PC-9 (cell line): Measurements from ENCODE around the gene WDR3.

Source experiments
- EZH2 ChIP-seq: fragments of 200-600 bp; sonication (generic); IDR thresholded peaks from 2 replicates; pipeline ENCODE4 v1.8.0; 2017; ENCODE audit warnings: antibody characterized with exemption, low read depth
- TF ChIP-seq, protein P1 (sequence below): fragments of 200-600 bp; sonication (generic); conservative IDR thresholded peaks from 2 replicates; pipeline ENCODE4 v1.6.1; 2017; ENCODE audit warnings: mixed run types, antibody characterized with exemption, mild to moderate bottlenecking, moderate library complexity

- TF ChIP-seq, protein P1, sequence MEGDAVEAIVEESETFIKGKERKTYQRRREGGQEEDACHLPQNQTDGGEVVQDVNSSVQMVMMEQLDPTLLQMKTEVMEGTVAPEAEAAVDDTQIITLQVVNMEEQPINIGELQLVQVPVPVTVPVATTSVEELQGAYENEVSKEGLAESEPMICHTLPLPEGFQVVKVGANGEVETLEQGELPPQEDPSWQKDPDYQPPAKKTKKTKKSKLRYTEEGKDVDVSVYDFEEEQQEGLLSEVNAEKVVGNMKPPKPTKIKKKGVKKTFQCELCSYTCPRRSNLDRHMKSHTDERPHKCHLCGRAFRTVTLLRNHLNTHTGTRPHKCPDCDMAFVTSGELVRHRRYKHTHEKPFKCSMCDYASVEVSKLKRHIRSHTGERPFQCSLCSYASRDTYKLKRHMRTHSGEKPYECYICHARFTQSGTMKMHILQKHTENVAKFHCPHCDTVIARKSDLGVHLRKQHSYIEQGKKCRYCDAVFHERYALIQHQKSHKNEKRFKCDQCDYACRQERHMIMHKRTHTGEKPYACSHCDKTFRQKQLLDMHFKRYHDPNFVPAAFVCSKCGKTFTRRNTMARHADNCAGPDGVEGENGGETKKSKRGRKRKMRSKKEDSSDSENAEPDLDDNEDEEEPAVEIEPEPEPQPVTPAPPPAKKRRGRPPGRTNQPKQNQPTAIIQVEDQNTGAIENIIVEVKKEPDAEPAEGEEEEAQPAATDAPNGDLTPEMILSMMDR, result no peak
- TF ChIP-seq EZH2, result no peak
These were observed 4.2 kb downstream of the WDR3 start for GRCh38 chr1:117933769-117934168.
